Cardiac fibroblast (primary cell): ENCODE data around the gene TXN.
A peak's percentile ranks its signal among the peaks of the same experiment; 100 is the strongest.
"Not testable (repeated sequence)": the region's sequence is repeated elsewhere in the genome, so short reads cannot be mapped to it uniquely, and the experiment has no call there.

Experiments used
- DNase-seq, 2 donors: peaks; one replicate each; pipeline versions ENCODE4 v3.0.0 to v3.0.0-alpha.2; 2010; ENCODE audit warnings: low read depth in 2 of 2
- H3K4me3 ChIP-seq, 2 donors: replicated peaks in 1 of 2; 1 replicate in 1 of 2; 2 replicates in 1 of 2; pipeline ENCODE4 v1.5.1; 2011; ENCODE audit warnings: low read depth in 2 of 2, low read length in 2 of 2, mild to moderate bottlenecking in 2 of 2, moderate library complexity in 1 of 2
- TF ChIP-seq, protein P1 (sequence below): IDR thresholded peaks from one replicate; pipeline ENCODE4 v1.5.1; 2011; ENCODE audit warnings: low read depth, mild to moderate bottlenecking, low read length, inconsistent platforms

The TXN gene

DNA sequence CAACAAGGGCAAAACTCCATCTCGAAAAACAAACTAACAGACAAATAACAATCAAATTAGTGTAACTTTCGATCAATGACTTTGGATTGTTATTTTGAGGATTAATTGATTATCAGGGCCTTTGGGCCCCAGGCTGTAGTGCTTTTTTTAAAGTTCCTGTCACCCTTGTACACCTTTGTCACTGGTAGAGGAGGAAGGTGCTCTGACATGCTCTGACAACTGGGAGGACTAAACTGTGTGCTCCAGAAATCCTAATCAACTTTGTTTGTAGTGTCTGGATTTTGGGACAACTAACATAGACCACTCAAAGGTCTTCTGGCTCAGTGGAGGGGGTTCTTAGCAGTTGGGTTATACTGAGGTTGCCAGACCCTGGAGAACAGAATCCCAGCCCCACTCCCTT is 1.8 kb downstream of the TXN start:
- no peak for DNase-seq
- TF ChIP-seq, protein P1, sequence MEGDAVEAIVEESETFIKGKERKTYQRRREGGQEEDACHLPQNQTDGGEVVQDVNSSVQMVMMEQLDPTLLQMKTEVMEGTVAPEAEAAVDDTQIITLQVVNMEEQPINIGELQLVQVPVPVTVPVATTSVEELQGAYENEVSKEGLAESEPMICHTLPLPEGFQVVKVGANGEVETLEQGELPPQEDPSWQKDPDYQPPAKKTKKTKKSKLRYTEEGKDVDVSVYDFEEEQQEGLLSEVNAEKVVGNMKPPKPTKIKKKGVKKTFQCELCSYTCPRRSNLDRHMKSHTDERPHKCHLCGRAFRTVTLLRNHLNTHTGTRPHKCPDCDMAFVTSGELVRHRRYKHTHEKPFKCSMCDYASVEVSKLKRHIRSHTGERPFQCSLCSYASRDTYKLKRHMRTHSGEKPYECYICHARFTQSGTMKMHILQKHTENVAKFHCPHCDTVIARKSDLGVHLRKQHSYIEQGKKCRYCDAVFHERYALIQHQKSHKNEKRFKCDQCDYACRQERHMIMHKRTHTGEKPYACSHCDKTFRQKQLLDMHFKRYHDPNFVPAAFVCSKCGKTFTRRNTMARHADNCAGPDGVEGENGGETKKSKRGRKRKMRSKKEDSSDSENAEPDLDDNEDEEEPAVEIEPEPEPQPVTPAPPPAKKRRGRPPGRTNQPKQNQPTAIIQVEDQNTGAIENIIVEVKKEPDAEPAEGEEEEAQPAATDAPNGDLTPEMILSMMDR, result no peak
- H3K4me3 ChIP-seq, result peak overlapping the region; percentile 89 to 91

DNA sequence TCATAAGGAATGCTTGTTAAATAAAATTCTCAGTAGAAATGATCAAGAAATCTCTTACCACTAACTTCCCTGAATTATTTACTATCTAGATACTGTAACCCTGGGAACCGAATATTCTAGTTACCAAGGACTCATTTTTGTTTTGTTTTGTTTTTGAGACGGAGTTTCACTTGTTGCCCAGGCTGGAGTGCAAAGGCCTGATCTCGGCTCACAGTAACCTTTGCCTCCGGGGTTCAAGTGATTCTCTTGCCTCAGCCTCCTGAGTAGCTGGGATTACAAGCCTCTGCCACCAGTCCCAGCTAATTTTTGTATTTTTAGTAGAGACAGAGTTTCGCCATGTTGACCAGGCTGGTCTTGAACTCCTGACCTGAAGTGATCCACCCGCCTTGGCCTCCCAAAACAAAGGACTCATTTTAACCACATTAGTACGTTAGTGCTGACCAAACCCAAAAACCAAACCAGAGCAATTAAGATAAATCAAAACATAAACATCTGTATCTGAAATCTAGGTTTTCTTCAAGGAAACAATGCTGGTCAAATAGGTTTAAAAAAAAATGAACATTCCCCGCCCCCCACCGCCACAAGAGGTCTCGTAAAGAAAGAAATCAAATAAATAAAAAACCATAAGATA is 3.7 kb downstream of the TXN start:
- peak; percentile 32 to 33 for DNase-seq
- H3K4me3 ChIP-seq, result no peak overlapping the region
- TF ChIP-seq, protein P1, result no peak

DNA sequence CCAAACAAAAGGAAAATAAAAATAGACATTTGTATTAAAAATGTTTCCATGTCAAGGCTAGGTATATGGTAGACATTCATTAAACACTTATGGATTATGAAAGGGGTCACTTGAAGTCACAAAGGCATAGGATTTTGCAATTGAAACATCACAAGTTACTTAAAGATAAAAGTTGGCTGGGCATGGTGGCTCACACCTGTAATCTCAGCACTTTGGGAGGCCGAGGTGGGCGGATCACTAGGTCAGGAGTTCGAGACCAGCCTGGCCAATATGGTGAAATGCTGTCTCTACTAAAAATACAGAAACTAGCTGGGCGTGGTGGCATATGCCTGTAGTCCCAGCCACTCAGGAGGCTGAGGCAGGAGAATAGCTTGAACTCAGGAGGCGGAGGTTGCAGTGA is 4.5 kb downstream of the TXN start:
- DNase-seq, H3K4me3 ChIP-seq: not testable (repeated sequence)

DNA sequence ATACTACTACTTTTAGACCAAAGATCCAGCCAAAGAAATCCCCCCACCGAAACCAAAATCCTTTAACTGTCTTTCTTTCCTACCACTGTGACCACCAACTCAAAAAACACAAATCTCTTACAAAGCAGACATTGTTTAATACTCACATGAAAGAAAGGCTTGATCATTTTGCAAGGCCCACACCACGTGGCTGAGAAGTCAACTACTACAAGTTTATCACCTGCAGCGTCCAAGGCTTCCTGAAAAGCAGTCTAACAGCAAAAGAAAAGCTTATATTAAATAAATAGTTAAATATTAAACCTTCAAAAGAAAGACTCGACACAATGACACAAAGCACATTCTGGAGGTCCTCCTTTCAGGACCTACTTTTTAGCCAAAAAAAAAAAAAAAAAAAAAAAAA is 5.1 kb downstream of the TXN start:
- H3K4me3 ChIP-seq, result no peak overlapping the region
- DNase-seq, result no peak
- TF ChIP-seq, protein P1, result no peak

DNA sequence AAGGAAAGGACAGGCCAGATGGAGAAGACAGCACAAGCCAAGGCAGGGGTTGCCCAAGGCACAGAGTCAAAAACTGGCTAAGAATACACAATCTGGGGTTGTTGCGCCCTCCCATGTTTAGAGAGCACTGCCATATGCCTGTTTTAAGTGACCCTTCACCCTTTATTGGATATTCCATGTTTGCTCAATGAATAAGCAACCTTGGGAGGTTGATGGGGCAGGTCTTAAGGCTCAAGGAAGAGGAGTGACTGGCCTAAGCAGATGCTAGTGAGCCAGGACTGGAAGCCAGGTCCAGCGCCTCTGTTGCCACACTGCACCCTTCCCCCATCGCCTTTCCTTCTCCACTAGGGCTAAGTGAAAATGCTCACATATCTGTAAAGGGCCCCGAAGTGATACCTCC is 6.7 kb downstream of the TXN start:
- TF ChIP-seq, protein P1, result no peak
- DNase-seq, result no peak
- H3K4me3 ChIP-seq, result no peak overlapping the region

DNA sequence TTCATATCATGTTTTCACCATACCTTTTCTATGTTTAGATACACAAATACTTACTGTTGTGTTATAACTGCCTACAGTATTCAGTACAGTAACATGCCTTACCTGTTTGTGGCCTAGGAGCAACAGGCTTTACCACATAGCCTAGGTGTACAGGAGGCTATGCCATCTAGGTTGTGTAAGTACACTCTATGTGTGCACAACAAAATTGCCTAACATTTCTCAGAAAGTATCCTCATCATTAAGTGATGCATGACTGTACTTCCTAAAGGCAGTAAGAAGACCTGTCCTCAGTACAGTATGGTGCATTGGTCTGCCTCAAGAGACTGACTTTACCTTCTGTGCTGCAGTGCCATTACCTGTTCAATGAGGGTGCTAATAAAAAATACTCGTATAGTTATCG is 7.9 kb downstream of the TXN start:
- DNase-seq, result no peak
- TF ChIP-seq, protein P1, result no peak
- H3K4me3 ChIP-seq, result no peak overlapping the region

DNA sequence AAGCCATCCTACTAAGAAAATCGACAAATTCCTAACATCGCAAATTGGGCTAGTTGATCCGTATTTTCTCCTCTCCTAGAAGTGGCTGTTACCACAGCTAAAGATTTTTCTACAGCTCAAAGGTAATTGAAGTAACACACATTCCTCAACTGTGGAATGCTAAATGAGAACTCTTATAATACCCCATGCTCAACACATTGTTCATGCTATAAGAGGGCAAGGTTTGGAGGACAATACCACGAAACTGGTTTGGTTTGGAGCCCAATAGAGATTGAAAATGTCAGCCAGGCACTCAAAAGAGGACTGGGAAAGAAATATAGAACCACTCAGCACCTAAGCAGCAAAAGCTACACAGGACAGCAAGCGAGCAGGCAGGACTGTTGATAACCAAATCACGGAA is 10.1 kb downstream of the TXN start:
- DNase-seq, result no peak
- TF ChIP-seq, protein P1, result no peak
- H3K4me3 ChIP-seq, result no peak overlapping the region
